Lower leg skin (tissue), 4 donors: ENCODE results near the gene CERK. TPM values are rescaled to one million over a fixed set of nuclear protein-coding genes. Genes with fewer than 3 reads are reported as not detected.

Source experiments
- DNase-seq, 2 donors: peaks; one replicate each; pipeline ENCODE4 v3.0.0-alpha.2; 2019; ENCODE audit warnings: low spot score in 2 of 2
- H3K4me3 ChIP-seq: fragments of 200-600 bp; sonication (generic); 2 replicates; pipeline ENCODE4 v1.5.1; 2017; ENCODE audit warnings: mild to moderate bottlenecking, low read depth; ENCODE audit not compliant: poor library complexity, severe bottlenecking
- CTCF ChIP-seq, 3 donors: fragments of 450-650 bp; IDR thresholded peaks; one replicate each; pipeline ENCODE4 v1.5.1; 2016; ENCODE audit warnings: antibody characterized with exemption in 3 of 3, mild to moderate bottlenecking in 3 of 3, moderate library complexity in 2 of 3
- POLR2A ChIP-seq, 2 donors: fragments of 450-650 bp; IDR thresholded peaks; one replicate each; pipeline ENCODE4 v1.6.1; 2016 to 2017; ENCODE audit warnings: antibody characterized with exemption in 2 of 2, mild to moderate bottlenecking in 1 of 2, moderate library complexity in 1 of 2
- WGBS, 2 donors: methylation state at CpG; one replicate each; pipeline ENCODE4 v1.1.5; 2018; 5-methylcytosine and 5-hydroxymethylcytosine counted together
- intact Hi-C: fragments of 100-400 bp; cut with DNase I; formaldehyde crosslinking; loops from one replicate; pipeline ENCODE4 v1.15.0; 2023; ENCODE audit warnings: low total_unique reads
- total RNA-seq, 4 donors: library from RNA; depleted of rRNA; stranded (reverse); fragments of >200 nt; gene quantifications; one replicate each; pipeline ENCODE4 v1.1.0, GENCODE V29; 2016

Gene CERK
- total RNA-seq, 4 donors from 2014 or later: 38.9 to 49.6 (median 41.5) TPM

DNA sequence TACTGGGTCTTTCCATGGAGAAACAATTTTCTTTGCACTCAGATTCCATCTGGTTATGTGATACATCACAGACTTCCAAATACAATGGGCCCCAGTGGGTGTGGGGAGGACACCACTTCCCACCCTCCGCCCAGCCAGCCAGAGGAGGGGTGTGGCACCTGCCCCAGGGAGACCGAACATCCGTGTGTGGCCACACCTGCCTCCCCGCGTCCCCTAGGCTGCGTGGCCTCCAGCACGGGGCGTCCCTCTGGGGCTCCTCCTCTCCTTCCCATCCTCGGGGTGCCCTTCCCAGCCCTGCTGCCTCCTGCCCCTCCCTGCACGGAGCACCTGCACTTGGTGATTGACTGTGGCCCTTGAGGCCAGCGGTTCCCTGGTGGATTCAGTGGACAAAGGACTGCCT lies 49.1 kb downstream of the CERK start:
- TF ChIP-seq POLR2A (IDR thresholded peaks at IDR 0.05) (no peak), CTCF (IDR thresholded peaks at IDR 0.05) (no peak)
- H3K4me3 ChIP-seq: no peak overlapping the region
- intact Hi-C loops: no loop called here
- DNase-seq: no peak
- 44 to 58% methylated on average over 11 of the region's 11 CpGs for WGBS, 2 donors

DNA sequence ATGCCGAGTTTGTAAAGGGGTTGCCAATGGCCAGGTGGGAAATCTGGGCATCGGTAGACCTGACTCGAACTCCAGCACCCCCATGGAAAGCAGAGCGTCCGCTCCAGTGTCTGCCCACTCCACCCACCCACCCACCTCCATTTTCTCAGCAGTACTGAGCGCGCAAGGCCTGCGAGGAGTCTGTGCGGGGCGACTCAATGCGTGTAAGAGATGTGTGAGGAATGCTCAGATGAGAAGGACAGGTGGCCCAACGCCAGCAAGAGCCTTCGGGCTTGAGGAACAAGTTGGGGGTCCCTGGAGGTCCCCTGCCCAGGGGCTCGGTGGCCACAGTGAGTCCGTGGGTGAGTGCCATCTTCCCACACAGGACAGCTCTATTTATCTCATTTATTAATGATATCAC lies 50.6 kb downstream of the CERK start:
- intact Hi-C loops: no loop called here
- 90% methylated on average over 15 of the region's 15 CpGs for WGBS, 2 donors
- TF ChIP-seq CTCF (IDR thresholded peaks at IDR 0.05) (no peak), POLR2A (IDR thresholded peaks at IDR 0.05) (no peak)
- DNase-seq: no peak
- H3K4me3 ChIP-seq: no peak overlapping the region

GRCh38 chr22:46687048-46687444 lies 51.0 kb downstream of the CERK start:
- 90 to 93% methylated on average over 15 of the region's 15 CpGs for WGBS, 2 donors
- no peak overlapping the region for H3K4me3 ChIP-seq
- TF ChIP-seq CTCF (IDR thresholded peaks at IDR 0.05): no peak
- no peak for TF ChIP-seq POLR2A (IDR thresholded peaks at IDR 0.05)
- intact Hi-C loops: no loop called here
- DNase-seq: no peak

GRCh38 chr22:46686221-46687047 lies 51.6 kb downstream of the CERK start:
- intact Hi-C loops: no loop called here
- TF ChIP-seq CTCF (IDR thresholded peaks at IDR 0.05) (no peak), POLR2A (IDR thresholded peaks at IDR 0.05) (no peak)
- 78 to 80% methylated on average over 33 of the region's 33 CpGs for WGBS, 2 donors
- no peak overlapping the region for H3K4me3 ChIP-seq
- no peak for DNase-seq

- DNase-seq: no peak
- intact Hi-C loops: no loop called here
- TF ChIP-seq CTCF (IDR thresholded peaks at IDR 0.05): no peak
- TF ChIP-seq POLR2A (IDR thresholded peaks at IDR 0.05): no peak
- WGBS, 2 donors: 80 to 84% methylated on average over 10 of the region's 10 CpGs
- no peak overlapping the region for H3K4me3 ChIP-seq
These were observed 53.3 kb downstream of the CERK start for GRCh38 chr22:46684706-46685105.
